Measurements from ENCODE around the gene PSMC2. TPM values are rescaled to one million over a fixed set of nuclear protein-coding genes. Genes with fewer than 3 reads are reported as not detected.

Gene PSMC2
- total RNA-seq, 2 donors from 2014 or later, result 108 to 109 TPM

- 92% methylated on average over 2 to 5 of the region's 5 CpGs for WGBS, 2 experiments (ENCODE audit: insufficient coverage in 1 of 2, insufficient read length in 1 of 2)
- Histone ChIP-seq H3K27me3 (ENCODE audit: control insufficient read depth, insufficient read depth, low read length, poor library complexity, severe bottlenecking) (no peaks in the 10 kb centered on the region), H3K4me3 (ENCODE audit: low read length) (no peak overlapping the region), H3K4me1 (ENCODE audit: control insufficient read depth, insufficient read depth, low read length) (no peaks in the 10 kb centered on the region), H3K36me3 (ENCODE audit: control insufficient read depth, insufficient read depth, low read length) (no peaks in the 10 kb centered on the region), H3K9ac (ENCODE audit: extremely low read depth, low read length, poor library complexity, severe bottlenecking) (no peak overlapping the region), H3K27ac (ENCODE audit: low read depth, low read length) (no peak overlapping the region), H3K9me3 (ENCODE audit: control insufficient read depth, low read length) (no peaks in the 10 kb centered on the region)
- no peak for TF ChIP-seq CTCF (conservative IDR thresholded peaks at IDR 0.05)
- H3K4me3 Mint-ChIP-seq, result no peak overlapping the region
- no peak overlapping the region for H3K27ac Mint-ChIP-seq
- DNase-seq, result no peak
- peaks cover 6% of the 10 kb centered on the region for H3K4me1 Mint-ChIP-seq
- no peaks in the 10 kb centered on the region for H3K9me3 Mint-ChIP-seq
- H3K36me3 Mint-ChIP-seq (ENCODE audit: low read depth), result no peaks in the 10 kb centered on the region
- no peaks in the 10 kb centered on the region for H3K27me3 Mint-ChIP-seq (ENCODE audit: insufficient read depth)
Observed at GRCh38 chr7:103382032-103382402, 34.6 kb downstream of the PSMC2 start.

DNA sequence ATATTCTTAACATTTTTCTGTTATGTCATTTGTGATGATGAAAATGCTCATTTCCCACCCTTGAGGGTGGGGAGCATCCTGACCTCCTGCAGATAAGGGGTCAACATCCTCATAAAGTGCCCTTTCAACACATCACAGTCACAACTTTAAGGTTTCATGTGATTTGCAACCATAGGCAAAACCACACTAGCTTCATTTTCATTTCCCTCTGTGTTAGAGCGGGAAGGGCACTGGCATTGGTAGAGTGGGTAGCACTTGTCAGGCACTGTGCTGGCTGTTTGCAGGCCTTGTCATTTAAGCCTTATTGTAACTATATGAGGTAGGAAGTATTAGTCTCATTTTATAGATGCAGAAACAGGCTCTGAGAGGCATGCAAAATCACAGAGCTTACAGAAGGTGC, 39.8 kb downstream of the PSMC2 start:
- Histone ChIP-seq H3K36me3 (ENCODE audit: control insufficient read depth, insufficient read depth, low read length) (no peaks in the 10 kb centered on the region), H3K4me1 (ENCODE audit: control insufficient read depth, insufficient read depth, low read length) (no peaks in the 10 kb centered on the region)

DNA sequence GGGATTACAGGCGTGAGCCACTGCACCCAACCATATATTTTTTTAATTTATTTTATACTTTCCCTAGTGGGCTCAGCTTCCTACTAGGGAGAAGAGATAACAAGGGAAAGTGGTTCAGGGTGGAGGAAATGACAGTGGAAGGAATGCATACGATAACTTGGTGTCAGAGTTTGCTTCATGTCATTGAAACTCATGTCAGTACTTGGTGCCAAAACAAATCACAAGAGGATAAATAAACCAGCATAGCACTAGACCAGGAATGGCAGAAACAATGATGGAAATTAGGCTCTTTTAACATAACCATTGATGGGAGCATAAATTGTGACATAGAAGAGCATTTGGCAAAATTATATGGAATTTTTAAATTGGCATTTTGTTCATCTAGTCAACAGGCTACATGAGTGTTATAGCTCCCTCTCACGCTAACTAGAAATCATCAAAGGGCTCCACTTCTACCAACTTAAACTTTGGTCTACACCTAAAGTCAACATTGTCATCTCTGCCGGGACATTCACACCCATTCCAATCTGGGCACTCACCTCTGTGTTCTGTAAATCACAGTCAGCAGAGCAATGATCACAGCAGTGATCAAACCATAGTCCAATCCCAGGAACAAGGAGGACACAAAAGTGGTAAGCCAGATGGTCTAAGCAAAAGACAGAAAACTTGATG, 41.2 kb downstream of the PSMC2 start:
- H3K9me3 Mint-ChIP-seq, result no peaks in the 10 kb centered on the region
- no peak for DNase-seq
- no peak overlapping the region for H3K4me3 ChIP-seq (ENCODE audit: low read length)
- WGBS, 2 experiments (ENCODE audit: insufficient coverage in 1 of 2, insufficient read length in 1 of 2), result 79 to 93% methylated on average over 2 to 4 of the region's 4 CpGs
- no peaks in the 10 kb centered on the region for H3K4me1 ChIP-seq (ENCODE audit: control insufficient read depth, insufficient read depth, low read length)
- H3K27me3 Mint-ChIP-seq (ENCODE audit: insufficient read depth), result peaks cover 2% of the 10 kb centered on the region
- H3K9me3 ChIP-seq (ENCODE audit: control insufficient read depth, low read length), result no peaks in the 10 kb centered on the region
- H3K36me3 ChIP-seq (ENCODE audit: control insufficient read depth, insufficient read depth, low read length), result no peaks in the 10 kb centered on the region
- H3K27ac ChIP-seq (ENCODE audit: low read depth, low read length), result no peak overlapping the region
- no peaks in the 10 kb centered on the region for H3K27me3 ChIP-seq (ENCODE audit: control insufficient read depth, insufficient read depth, low read length, poor library complexity, severe bottlenecking)
- no peaks in the 10 kb centered on the region for H3K4me1 Mint-ChIP-seq
- no peak overlapping the region for H3K4me3 Mint-ChIP-seq
- no peaks in the 10 kb centered on the region for H3K36me3 Mint-ChIP-seq (ENCODE audit: low read depth)
- no peak for TF ChIP-seq CTCF (conservative IDR thresholded peaks at IDR 0.05)
- no peak overlapping the region for H3K9ac ChIP-seq (ENCODE audit: extremely low read depth, low read length, poor library complexity, severe bottlenecking)
- H3K27ac Mint-ChIP-seq, result no peak overlapping the region

More for the DNA sequence above, 39.8 kb downstream of the PSMC2 start:
- no peaks in the 10 kb centered on the region for H3K9me3 ChIP-seq (ENCODE audit: control insufficient read depth, low read length)
- Mint-ChIP-seq H3K27me3 (ENCODE audit: insufficient read depth) (peaks cover 2% of the 10 kb centered on the region), H3K4me3 (no peak overlapping the region), H3K4me1 (no peaks in the 10 kb centered on the region), H3K9me3 (no peaks in the 10 kb centered on the region), H3K36me3 (ENCODE audit: low read depth) (no peaks in the 10 kb centered on the region), H3K27ac (no peak overlapping the region)
- WGBS, 2 experiments (ENCODE audit: insufficient coverage in 1 of 2, insufficient read length in 1 of 2), result 87% methylated on average over 1 of the region's 1 CpG; no CpG with 5 or more reads in 1 of the 2 experiments
- TF ChIP-seq CTCF (conservative IDR thresholded peaks at IDR 0.05), result no peak
- H3K9ac ChIP-seq (ENCODE audit: extremely low read depth, low read length, poor library complexity, severe bottlenecking), result no peak overlapping the region
- DNase-seq, result no peak
- no peak overlapping the region for H3K27ac ChIP-seq (ENCODE audit: low read depth, low read length)
- no peaks in the 10 kb centered on the region for H3K27me3 ChIP-seq (ENCODE audit: control insufficient read depth, insufficient read depth, low read length, poor library complexity, severe bottlenecking)
- no peak overlapping the region for H3K4me3 ChIP-seq (ENCODE audit: low read length)
